ENCODE measurements around the gene NLN. TPM values are rescaled to one million over a fixed set of nuclear protein-coding genes. Genes with fewer than 3 reads are reported as not detected.
"Not testable (repeated sequence)": the region's sequence is repeated elsewhere in the genome, so short reads cannot be mapped to it uniquely, and the experiment has no call there.

NLN gene
- total RNA-seq, 4 donors from 2014 or later: 6.5 to 11.5 (median 9.8) TPM

DNA sequence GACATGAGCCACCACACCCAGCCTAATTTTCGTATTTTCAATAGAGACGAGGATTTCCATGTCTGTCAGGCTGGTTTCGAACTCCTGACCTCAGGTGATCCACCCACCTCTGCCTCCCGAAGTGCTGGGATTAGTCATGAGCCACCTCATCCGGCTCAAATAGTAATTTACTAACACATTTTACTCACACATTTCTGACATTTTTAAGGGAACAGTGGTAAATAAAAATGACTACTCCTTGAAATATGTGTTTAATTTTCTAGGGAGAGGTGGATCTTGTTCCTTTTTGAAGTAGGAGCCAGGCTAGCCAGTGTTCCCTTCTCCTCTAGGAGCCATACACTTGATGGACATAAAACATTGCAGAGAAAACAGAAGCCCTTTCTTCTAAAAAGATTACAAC, 149.2 kb downstream of the NLN start:
- ATAC-seq: no peak
- 58 to 84% methylated on average over 3 to 5 of the region's 5 CpGs for WGBS, 2 donors (ENCODE audit: low coverage in 1 of 2)
- no peak overlapping the region for H3K4me3 ChIP-seq

DNA sequence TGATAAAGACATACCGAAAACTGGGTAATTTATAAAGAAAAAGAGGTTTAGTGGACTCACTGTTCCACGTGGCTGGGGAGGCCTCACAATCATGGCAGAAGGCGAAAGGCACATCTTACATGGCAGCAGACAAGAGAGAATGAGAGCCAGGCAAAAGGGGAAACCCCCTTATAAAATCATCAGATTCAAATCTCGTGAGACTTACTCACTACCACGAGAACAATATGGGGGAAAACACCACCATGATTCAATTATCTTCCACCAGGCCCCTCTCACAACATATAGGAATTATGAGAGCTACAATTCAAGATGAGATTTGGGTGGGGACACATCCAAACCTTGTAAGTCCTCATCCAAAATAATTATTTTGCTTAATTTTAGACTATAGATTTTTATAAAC, 149.8 kb downstream of the NLN start:
- not testable (repeated sequence) for H3K36me3 ChIP-seq, H3K4me1 ChIP-seq, H3K27me3 ChIP-seq, H3K27ac ChIP-seq, H3K4me3 ChIP-seq, ATAC-seq, H3K9me3 ChIP-seq
- 88 to 96% methylated on average over 3 to 5 of the region's 5 CpGs for WGBS, 2 donors (ENCODE audit: low coverage in 1 of 2)

More for the DNA sequence above, 149.2 kb downstream of the NLN start:
- H3K27me3 ChIP-seq: no peaks in the 10 kb centered on the region
- H3K36me3 ChIP-seq: no peaks in the 10 kb centered on the region
- TF ChIP-seq EP300 (IDR thresholded peaks at IDR 0.05) (no peak), POLR2A (IDR thresholded peaks at IDR 0.05) (no peak), POLR2AphosphoS5 (IDR thresholded peaks at IDR 0.05) (no peak)
- TF ChIP-seq, protein P1, sequence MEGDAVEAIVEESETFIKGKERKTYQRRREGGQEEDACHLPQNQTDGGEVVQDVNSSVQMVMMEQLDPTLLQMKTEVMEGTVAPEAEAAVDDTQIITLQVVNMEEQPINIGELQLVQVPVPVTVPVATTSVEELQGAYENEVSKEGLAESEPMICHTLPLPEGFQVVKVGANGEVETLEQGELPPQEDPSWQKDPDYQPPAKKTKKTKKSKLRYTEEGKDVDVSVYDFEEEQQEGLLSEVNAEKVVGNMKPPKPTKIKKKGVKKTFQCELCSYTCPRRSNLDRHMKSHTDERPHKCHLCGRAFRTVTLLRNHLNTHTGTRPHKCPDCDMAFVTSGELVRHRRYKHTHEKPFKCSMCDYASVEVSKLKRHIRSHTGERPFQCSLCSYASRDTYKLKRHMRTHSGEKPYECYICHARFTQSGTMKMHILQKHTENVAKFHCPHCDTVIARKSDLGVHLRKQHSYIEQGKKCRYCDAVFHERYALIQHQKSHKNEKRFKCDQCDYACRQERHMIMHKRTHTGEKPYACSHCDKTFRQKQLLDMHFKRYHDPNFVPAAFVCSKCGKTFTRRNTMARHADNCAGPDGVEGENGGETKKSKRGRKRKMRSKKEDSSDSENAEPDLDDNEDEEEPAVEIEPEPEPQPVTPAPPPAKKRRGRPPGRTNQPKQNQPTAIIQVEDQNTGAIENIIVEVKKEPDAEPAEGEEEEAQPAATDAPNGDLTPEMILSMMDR (IDR thresholded peaks at IDR 0.05): no peak
- no peaks in the 10 kb centered on the region for H3K4me1 ChIP-seq
- no peaks in the 10 kb centered on the region for H3K9me3 ChIP-seq
- H3K27ac ChIP-seq: no peak overlapping the region

DNA sequence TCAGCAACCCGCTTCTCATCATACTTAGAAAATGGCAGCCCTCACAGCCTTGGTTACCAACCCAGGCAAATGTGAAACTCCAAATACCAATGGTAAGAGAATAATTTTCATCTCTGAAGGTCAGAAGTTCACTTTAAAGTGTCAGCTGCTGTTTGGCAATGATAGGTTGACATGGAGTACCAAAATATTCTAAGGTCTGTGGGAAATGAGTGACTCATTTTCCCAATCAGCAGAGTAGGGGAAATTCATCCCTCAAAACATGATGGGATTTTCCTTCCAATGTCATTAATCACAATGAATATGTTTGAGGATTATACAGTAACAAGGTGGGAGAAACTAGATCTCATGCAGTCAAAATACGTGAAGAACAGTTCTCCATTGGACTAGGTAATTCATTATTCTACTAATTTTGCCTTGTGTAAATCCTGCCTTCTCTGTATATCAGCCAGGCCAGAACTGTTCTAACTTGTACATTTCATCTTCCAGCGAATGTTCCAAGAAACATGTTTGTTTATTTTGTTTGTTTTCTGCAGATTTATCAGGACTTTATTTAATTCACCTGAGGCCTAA, 151.3 kb downstream of the NLN start:
- Histone ChIP-seq H3K36me3 (no peaks in the 10 kb centered on the region), H3K27ac (no peak overlapping the region), H3K4me3 (no peak overlapping the region), H3K9me3 (peaks cover 0 to 2% (median 0%) of the 10 kb centered on the region in 3 donors), H3K4me1 (no peaks in the 10 kb centered on the region), H3K27me3 (no peaks in the 10 kb centered on the region)
- 87 to 93% methylated on average over 3 of the region's 3 CpGs for WGBS, 2 donors (ENCODE audit: low coverage in 1 of 2)
- ATAC-seq: no peak
- TF ChIP-seq POLR2AphosphoS5 (IDR thresholded peaks at IDR 0.05) (no peak), POLR2A (IDR thresholded peaks at IDR 0.05) (no peak), EP300 (IDR thresholded peaks at IDR 0.05) (no peak)
- TF ChIP-seq, protein P1 (IDR thresholded peaks at IDR 0.05): no peak

DNA sequence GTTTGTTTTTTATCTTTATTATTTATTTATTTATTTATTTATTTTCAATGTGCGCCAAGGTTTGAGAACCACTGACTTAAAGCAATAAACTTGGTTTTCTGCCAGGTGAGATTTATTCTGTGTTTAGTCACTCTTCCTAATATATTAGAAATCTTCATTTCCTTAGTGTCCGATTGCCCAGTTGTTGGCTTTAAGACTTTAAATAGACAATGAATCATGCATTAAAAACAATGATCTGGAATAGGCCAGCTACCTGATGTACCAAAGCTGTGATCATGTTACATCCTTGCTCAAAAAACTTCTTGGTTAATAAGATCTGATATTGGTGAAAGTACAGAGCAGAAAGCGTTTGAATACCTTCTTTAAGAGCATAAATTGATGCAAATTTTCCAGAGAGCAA, 152.2 kb downstream of the NLN start:
- H3K4me3 ChIP-seq: no peak overlapping the region
- H3K27me3 ChIP-seq: no peaks in the 10 kb centered on the region
- 67 to 71% methylated on average over 3 of the region's 3 CpGs for WGBS, 2 donors (ENCODE audit: low coverage in 1 of 2)
- no peak for ATAC-seq
- no peaks in the 10 kb centered on the region for H3K4me1 ChIP-seq
- H3K9me3 ChIP-seq: peaks cover 0 to 3% (median 0%) of the 10 kb centered on the region in 3 donors
- TF ChIP-seq POLR2AphosphoS5 (IDR thresholded peaks at IDR 0.05) (no peak), POLR2A (IDR thresholded peaks at IDR 0.05) (no peak)
- TF ChIP-seq, protein P1 (IDR thresholded peaks at IDR 0.05): no peak
- no peaks in the 10 kb centered on the region for H3K36me3 ChIP-seq
- H3K27ac ChIP-seq: no peak overlapping the region

DNA sequence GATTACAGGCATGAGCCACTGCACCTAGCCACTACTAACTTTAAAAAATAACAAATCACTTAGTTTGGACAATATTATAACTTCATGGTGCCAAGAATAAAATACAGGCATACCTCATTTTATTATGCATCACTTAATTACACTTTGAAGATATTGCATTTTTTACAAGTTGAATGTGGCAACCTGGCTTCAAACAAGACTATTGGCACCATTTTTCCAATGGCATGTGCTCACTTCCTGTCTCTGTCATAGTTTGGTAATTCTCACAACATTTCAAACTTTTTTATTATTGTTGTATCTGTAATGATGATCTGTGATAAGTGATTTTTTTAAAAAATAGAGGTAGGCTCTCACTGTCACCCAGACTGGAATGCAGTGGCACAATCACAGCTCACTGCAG, 154.5 kb downstream of the NLN start:
- TF ChIP-seq EP300 (IDR thresholded peaks at IDR 0.05) (no peak), POLR2A (IDR thresholded peaks at IDR 0.05) (no peak), POLR2AphosphoS5 (IDR thresholded peaks at IDR 0.05) (no peak)
- TF ChIP-seq, protein P1 (IDR thresholded peaks at IDR 0.05): no peak
- ATAC-seq: no peak
- H3K4me1 ChIP-seq: no peaks in the 10 kb centered on the region

More for the DNA sequence above, 154.5 kb downstream of the NLN start:
- no peak overlapping the region for H3K4me3 ChIP-seq
- H3K27me3 ChIP-seq: no peaks in the 10 kb centered on the region
- no peak overlapping the region for H3K27ac ChIP-seq
- peaks cover 0 to 3% (median 0%) of the 10 kb centered on the region in 3 donors for H3K9me3 ChIP-seq
- no peaks in the 10 kb centered on the region for H3K36me3 ChIP-seq
